ENCODE measurements around the gene NEBL.

DNA sequence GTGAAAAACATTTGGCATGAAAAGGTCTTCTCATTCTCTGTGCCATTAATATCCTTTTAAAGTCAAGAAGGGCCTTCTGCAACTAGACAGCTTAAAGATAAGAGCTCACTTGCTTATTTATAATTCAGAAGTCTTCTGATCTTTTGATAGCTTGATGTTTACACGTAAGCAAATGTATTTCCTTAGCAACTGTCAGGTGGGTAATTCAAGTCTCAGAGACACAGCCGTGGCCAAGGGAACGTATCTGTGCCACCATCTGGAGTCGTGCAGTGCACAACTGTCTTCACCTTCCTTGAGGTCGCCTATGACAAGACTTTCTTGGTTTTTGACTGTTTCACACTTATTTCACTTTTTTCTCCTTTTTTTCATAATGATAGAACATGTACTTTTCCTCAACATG, 4.0 kb upstream of the NEBL start:
- TF ChIP-seq, protein P1, sequence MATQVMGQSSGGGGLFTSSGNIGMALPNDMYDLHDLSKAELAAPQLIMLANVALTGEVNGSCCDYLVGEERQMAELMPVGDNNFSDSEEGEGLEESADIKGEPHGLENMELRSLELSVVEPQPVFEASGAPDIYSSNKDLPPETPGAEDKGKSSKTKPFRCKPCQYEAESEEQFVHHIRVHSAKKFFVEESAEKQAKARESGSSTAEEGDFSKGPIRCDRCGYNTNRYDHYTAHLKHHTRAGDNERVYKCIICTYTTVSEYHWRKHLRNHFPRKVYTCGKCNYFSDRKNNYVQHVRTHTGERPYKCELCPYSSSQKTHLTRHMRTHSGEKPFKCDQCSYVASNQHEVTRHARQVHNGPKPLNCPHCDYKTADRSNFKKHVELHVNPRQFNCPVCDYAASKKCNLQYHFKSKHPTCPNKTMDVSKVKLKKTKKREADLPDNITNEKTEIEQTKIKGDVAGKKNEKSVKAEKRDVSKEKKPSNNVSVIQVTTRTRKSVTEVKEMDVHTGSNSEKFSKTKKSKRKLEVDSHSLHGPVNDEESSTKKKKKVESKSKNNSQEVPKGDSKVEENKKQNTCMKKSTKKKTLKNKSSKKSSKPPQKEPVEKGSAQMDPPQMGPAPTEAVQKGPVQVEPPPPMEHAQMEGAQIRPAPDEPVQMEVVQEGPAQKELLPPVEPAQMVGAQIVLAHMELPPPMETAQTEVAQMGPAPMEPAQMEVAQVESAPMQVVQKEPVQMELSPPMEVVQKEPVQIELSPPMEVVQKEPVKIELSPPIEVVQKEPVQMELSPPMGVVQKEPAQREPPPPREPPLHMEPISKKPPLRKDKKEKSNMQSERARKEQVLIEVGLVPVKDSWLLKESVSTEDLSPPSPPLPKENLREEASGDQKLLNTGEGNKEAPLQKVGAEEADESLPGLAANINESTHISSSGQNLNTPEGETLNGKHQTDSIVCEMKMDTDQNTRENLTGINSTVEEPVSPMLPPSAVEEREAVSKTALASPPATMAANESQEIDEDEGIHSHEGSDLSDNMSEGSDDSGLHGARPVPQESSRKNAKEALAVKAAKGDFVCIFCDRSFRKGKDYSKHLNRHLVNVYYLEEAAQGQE (tag by site-specific recombination; IDR thresholded peaks at IDR 0.05), result no peak
- TF ChIP-seq ZNF670 (tag by site-specific recombination; IDR thresholded peaks at IDR 0.05; ENCODE audit: low read depth), result no peak

Data from HEK293 (cell line).